Kidney (tissue), 14 donors: ENCODE results near the gene RPL41. TPM values are rescaled to one million over a fixed set of nuclear protein-coding genes. Genes with fewer than 3 reads are reported as not detected.

Experiments used
- DNase-seq, 5 donors: peaks; one replicate each; pipeline ENCODE4 v3.0.0-alpha.2; 2013 to 2020
- FAIRE-seq: peaks from 2 replicates; lab custom pipeline; 2012; peaks lifted over from hg19 to GRCh38; lab: Jason Lieb, UNC
- H3K27ac ChIP-seq, 2 donors: one replicate each; pipeline ENCODE4 v1.7.0; 2013; ENCODE audit warnings: low read depth in 2 of 2, low read length in 2 of 2, inconsistent platforms in 1 of 2
- H3K27me3 ChIP-seq: one replicate; pipeline ENCODE4 v1.7.1; 2013; ENCODE audit warnings: low read length, inconsistent platforms; ENCODE audit not compliant: control insufficient read depth, insufficient read depth
- H3K36me3 ChIP-seq, 3 donors: one replicate each; pipeline versions ENCODE4 v1.7.0 to v1.7.1; 2013; ENCODE audit warnings: low read length in 3 of 3, control low read depth in 1 of 3, inconsistent platforms in 1 of 3; ENCODE audit not compliant: insufficient read depth in 3 of 3, control insufficient read depth in 2 of 3
- H3K4me1 ChIP-seq, 3 donors: one replicate each; pipeline versions ENCODE4 v1.7.0 to v1.7.1; 2013; ENCODE audit warnings: low read length in 3 of 3, inconsistent platforms in 1 of 3, low read depth in 1 of 3; ENCODE audit not compliant: control insufficient read depth in 2 of 3, insufficient read depth in 2 of 3
- H3K4me3 ChIP-seq, 3 donors: one replicate each; pipeline versions ENCODE4 v1.7.0 to v1.8.1; 2013; ENCODE audit warnings: low read length in 3 of 3, control low read depth in 1 of 3, inconsistent platforms in 1 of 3
- H3K9ac ChIP-seq, 3 donors: one replicate each; pipeline versions ENCODE4 v1.7.0 to v1.7.1; 2013; ENCODE audit warnings: low read length in 3 of 3, control low read depth in 1 of 3, inconsistent platforms in 1 of 3
- H3K9me3 ChIP-seq, 3 donors: one replicate each; pipeline versions ENCODE4 v1.7.0 to v1.7.1; 2013; ENCODE audit warnings: low read length in 3 of 3, control low read depth in 1 of 3, inconsistent platforms in 1 of 3; ENCODE audit not compliant: control insufficient read depth in 2 of 3, insufficient read depth in 1 of 3
- CTCF ChIP-seq: IDR thresholded peaks from 3 replicates; pipeline ENCODE4 v1.5.1; 2012; ENCODE audit warnings: mild to moderate bottlenecking, moderate library complexity, borderline replicate concordance; ENCODE audit not compliant: insufficient read depth; ENCODE audit errors: extremely low read depth
- intact Hi-C: fragments of 100-400 bp; cut with DNase I; formaldehyde crosslinking; loops from one replicate; pipeline ENCODE4 v1.11.1; 2022
- polyA plus RNA-seq: library from polyadenylated mRNA; stranded (reverse); fragments of 350-450 nt; fragmentation: Illumina TruSeq; extraction: RNeasy Lipid Tissue Mini Kit (QIAGEN cat#74804); gene quantifications from one replicate; pipeline ENCODE4 v1.2.3, GENCODE V29; 2014; ENCODE audit warnings: low read depth, low replicate concordance; ENCODE audit not compliant: insufficient read depth
- total RNA-seq: library from RNA; stranded (reverse); fragmentation: NEBNext Ultra II Directional; extraction: Animal tissue kit (Norgen Biotek cat#: 25700); gene quantifications from one replicate; pipeline ENCODE4 v1.2.1, GENCODE V29; 2021
- donor health status: control.
- donor health status: control.
- donor health status: control.
- donor health status: control.
- donor health status: control.
- donor health status: DM: yes; HTN: yes; CAD: no.
- donor health status: Normal renal cell carcinoma (clear cell type).

The RPL41 gene
- total and polyA plus RNA-seq, 2 donors from 2014 or later = 2,987 to 5,602 TPM

- no peak for FAIRE-seq
- TF ChIP-seq CTCF = no peak
- Histone ChIP-seq H3K36me3 (peaks cover 0 to 60% (median 39%) of the 10 kb centered on the region in 3 donors), H3K9me3 (no peaks in the 10 kb centered on the region), H3K4me1 (no peaks in the 10 kb centered on the region), H3K27ac (no peak overlapping the region), H3K9ac (no peak overlapping the region), H3K27me3 (no peaks in the 10 kb centered on the region), H3K4me3 (no peak overlapping the region)
- intact Hi-C loops = no loop called here
- DNase-seq = no peak
Observed at GRCh38 chr12:56098592-56098991, 17.8 kb upstream of the RPL41 start.

- H3K27me3 ChIP-seq = no peaks in the 10 kb centered on the region
- H3K27ac ChIP-seq = no peak overlapping the region
- H3K9ac ChIP-seq = no peak overlapping the region
- H3K4me3 ChIP-seq = no peak overlapping the region
- no peak for TF ChIP-seq CTCF
- intact Hi-C loops = no loop called here
- no peak for FAIRE-seq
- peaks cover 0 to 51% (median 35%) of the 10 kb centered on the region in 3 donors for H3K36me3 ChIP-seq
- no peaks in the 10 kb centered on the region for H3K9me3 ChIP-seq
- peaks cover 0 to 2% (median 0%) of the 10 kb centered on the region in 3 donors for H3K4me1 ChIP-seq
- DNase-seq = no peak
Observed at GRCh38 chr12:56099787-56100186, 16.6 kb upstream of the RPL41 start.

- Histone ChIP-seq H3K4me1 (peaks cover 0 to 13% (median 8%) of the 10 kb centered on the region in 3 donors), H3K27me3 (no peaks in the 10 kb centered on the region), H3K4me3 (no peak overlapping the region), H3K27ac (no peak overlapping the region), H3K9ac (no peak overlapping the region), H3K36me3 (peaks cover 0 to 44% (median 25%) of the 10 kb centered on the region in 3 donors), H3K9me3 (no peaks in the 10 kb centered on the region)
- no peak for FAIRE-seq
- intact Hi-C loops = no loop called here
- no peak for TF ChIP-seq CTCF
- DNase-seq = no peak
Observed at GRCh38 chr12:56101045-56101444, 15.4 kb upstream of the RPL41 start.

GRCh38 chr12:56102683-56103065 is 13.8 kb upstream of the RPL41 start:
- Histone ChIP-seq H3K4me3 (no peak overlapping the region), H3K27ac (no peak overlapping the region), H3K27me3 (no peaks in the 10 kb centered on the region)

More at GRCh38 chr12:56102683-56103065, 13.8 kb upstream of the RPL41 start:
- no peak for FAIRE-seq
- Histone ChIP-seq H3K9ac (no peak overlapping the region), H3K9me3 (no peaks in the 10 kb centered on the region), H3K4me1 (peaks cover 0 to 15% (median 10%) of the 10 kb centered on the region in 3 donors), H3K36me3 (peaks cover 3 to 39% (median 27%) of the 10 kb centered on the region in 3 donors)
- no peak for TF ChIP-seq CTCF
- intact Hi-C loops = no loop called here
- DNase-seq = no peak
